Mammary epithelial cell (primary cell): ENCODE data around the gene SNX25.

ENCODE experiments used
- CTCF ChIP-seq, 2 donors: IDR thresholded peaks in 1 of 2; conservative IDR thresholded peaks in 1 of 2; 2 replicates each; pipeline ENCODE4 v1.5.1; 2011 to 2012; ENCODE audit warnings: inconsistent platforms in 2 of 2, low read length in 2 of 2, mild to moderate bottlenecking in 2 of 2, control low read depth in 1 of 2, low read depth in 1 of 2; ENCODE audit not compliant: insufficient read depth in 1 of 2; ENCODE audit errors: extremely low read depth in 1 of 2
- EZH2 ChIP-seq: IDR thresholded peaks from 2 replicates; pipeline ENCODE4 v1.6.1; 2012; ENCODE audit warnings: low read length, inconsistent platforms, borderline replicate concordance

DNA sequence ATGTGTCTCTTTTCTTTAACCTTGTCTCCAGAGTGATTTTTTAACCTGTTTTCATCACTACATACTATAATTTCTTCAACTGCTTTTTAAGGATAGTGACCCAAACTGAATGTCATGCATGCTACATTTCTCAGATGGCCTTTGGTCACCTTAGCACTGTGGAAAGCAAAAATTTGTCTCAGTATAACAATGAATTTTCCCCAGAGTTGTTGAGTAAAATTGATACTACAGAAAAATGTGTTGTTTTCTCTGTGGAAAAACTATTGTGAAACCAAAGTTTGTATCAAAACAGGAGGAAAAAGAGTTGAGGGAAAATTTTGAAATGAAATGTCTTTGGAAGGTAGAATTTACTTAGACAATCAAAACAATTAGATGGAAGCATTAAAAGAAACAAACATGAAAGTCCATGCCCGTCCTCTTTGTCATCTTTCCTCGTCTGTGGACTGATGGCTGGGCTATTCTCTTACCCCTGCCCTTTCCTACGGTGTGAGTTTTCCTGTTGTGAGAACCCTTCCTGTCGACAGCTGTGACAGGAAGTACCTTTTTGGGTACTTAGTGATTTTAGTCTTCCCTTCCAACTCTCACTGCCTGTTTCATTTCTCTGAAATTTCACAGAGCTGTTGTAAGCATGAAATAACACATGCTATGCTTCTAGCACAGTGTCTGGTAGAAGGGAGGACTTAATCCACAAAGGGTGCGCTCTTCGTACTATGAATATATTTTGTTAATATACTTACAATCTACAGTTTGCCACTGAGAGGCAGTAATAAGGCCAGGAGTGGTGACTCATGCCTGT lies 135.5 kb downstream of the SNX25 start:
- TF ChIP-seq EZH2 (no peak), CTCF (conservative IDR thresholded peaks at IDR 0.05 in 1 of 2, IDR thresholded peaks at IDR 0.05 in 1 of 2; ENCODE audit: extremely low read depth in 1 of 2, insufficient read depth in 1 of 2, low read depth in 1 of 2, low read length in 2 of 2) (no peak)
